Vagina (tissue), 2 donors: ENCODE measurements around the gene NSD2.

Source experiments
- CTCF ChIP-seq, 3 experiments: fragments of 450-650 bp in 2 of 3; fragments of 200-600 bp in 1 of 3; sonication (generic) in 1 of 3; IDR thresholded peaks; one replicate each; pipeline ENCODE4 v1.5.1; 2017 to 2019; ENCODE audit warnings: antibody characterized with exemption in 3 of 3, mild to moderate bottlenecking in 2 of 3, moderate library complexity in 2 of 3
- POLR2A ChIP-seq, 2 donors: fragments of 450-650 bp; IDR thresholded peaks; one replicate each; pipeline ENCODE4 v1.6.1; 2017; ENCODE audit warnings: antibody characterized with exemption in 2 of 2, mild to moderate bottlenecking in 2 of 2, moderate library complexity in 2 of 2
- POLR2AphosphoS5 ChIP-seq, 2 donors: sonication (generic); formaldehyde crosslinking; IDR thresholded peaks; one replicate each; pipeline ENCODE4 v1.9.0; 2017; ENCODE audit warnings: antibody characterized with exemption in 2 of 2, mild to moderate bottlenecking in 2 of 2, low read depth in 1 of 2; ENCODE audit not compliant: insufficient read depth in 1 of 2

DNA sequence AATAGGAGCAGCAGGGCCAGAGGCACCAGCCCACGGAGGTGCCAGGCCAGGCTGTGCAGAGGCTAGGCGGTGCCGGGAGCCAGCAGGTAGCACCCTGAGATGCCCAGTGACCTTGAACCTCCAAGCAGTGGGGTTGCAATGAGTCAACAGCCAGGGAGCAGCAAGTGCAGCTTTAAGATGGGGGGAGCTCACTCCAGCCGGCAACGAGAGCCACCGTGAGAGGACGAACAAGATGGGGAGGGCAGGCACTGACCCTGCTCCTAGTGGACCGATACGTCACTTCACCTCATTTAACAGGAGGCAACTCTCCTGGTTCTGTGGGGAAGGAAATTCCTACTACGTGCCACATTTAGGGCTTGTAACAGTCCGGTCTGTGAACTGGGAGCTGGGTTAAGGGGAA is 20.0 kb upstream of the NSD2 start:
- no peak for TF ChIP-seq POLR2AphosphoS5 (IDR thresholded peaks at IDR 0.05; ENCODE audit: insufficient read depth in 1 of 2, low read depth in 1 of 2)
- no peak for TF ChIP-seq CTCF (IDR thresholded peaks at IDR 0.05)
- TF ChIP-seq POLR2A (IDR thresholded peaks at IDR 0.05): no peak
